Activated CD4-positive, alpha-beta T cell treated with anti-CD3 and anti-CD28 coated beads, Interleukin-2, Interleukin-4, amounts not matched to agents 100 ng/mL and 50 ng/mL, durations not matched to agents 16 hours and 8 hours (primary cell): ENCODE data around the gene HOMER2.
A peak's percentile ranks its signal among the peaks of the same experiment; 100 is the strongest.
"Not testable (repeated sequence)": the region's sequence is repeated elsewhere in the genome, so short reads cannot be mapped to it uniquely, and the experiment has no call there.

Source experiments
- DNase-seq: peaks from one replicate; pipeline ENCODE4 v3.0.0-alpha.2; 2020; ENCODE audit warnings: low spot score

Gene HOMER2

DNA sequence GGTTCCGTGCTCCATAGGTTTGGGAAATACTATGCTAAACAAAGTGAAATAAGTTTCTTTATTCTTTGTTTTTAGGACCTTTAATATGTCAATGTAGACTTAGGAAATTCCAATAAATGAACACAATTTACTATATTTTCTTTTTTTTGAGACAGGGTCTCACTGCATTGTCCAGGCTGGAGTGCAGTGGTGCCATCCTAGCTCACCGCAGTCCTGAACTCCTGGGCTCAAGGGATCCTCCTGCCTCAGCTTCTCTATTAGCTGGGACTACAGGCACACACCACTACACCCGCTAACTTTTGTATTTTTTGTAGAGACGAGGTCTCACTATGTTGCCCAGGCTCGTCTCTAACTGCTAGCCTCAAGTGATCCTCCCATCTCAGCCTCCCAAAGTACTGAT, 12.4 kb upstream of the HOMER2 start:
- DNase-seq = no peak

DNA sequence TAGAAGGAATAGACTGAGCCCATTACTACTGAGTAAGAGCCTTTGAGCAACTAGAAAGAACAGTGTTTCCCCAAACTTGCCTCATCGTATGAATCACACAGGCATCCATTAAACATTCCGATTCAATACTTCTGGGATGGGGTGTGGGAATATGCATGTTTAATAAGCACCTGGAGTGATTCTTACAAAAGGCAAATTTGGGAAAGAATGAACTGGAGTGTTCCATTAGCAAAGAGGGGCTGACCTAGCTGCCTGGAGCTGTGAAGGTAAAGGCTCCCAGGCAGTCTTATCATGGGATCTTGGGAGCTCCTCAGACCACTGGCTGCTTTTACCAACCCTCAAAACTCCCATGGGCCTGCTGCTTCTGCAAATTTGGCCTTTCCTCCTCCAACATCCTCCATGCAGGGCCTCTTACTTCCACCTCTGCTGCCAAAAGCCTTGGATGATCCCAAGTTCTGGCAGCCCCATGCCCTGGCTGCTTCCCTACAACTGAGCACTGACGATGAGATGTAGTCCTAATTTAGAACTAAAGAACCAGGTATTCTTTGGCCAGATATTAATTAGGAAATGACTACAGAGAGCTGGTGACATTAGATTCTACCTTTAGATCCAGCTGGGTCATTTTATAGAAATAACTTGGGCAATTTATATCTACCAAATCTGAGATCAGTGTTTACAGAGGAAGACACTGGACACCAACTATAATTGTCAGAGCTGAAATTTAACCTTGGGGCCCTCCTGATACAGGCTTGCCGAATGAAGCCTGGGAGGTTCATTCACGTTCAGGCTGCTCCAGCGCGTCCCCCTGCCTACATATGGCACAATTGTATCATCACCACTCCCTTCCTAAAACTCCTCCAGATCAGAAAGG, 11.2 kb upstream of the HOMER2 start:
- DNase-seq = no peak

DNA sequence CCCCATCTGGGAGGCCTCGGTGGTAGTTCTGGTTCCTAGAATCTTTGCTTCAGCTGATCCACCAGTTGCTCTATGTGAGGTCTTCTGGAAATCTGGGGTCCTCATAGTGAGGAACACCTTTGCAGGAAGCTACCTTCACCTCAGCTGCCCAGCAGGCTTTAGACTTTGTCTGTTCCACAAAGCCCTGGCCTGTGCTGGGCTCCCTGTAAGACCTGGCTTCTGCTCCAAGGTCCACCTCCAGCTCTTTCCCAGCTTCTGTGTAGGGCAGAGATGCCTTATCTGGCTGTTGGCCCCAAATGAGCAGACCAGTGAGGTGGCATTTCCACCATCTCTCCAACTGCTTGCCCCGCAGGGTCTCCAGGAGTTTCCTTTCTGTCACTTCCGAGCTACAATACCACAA, 8.2 kb upstream of the HOMER2 start:
- DNase-seq = no peak

DNA sequence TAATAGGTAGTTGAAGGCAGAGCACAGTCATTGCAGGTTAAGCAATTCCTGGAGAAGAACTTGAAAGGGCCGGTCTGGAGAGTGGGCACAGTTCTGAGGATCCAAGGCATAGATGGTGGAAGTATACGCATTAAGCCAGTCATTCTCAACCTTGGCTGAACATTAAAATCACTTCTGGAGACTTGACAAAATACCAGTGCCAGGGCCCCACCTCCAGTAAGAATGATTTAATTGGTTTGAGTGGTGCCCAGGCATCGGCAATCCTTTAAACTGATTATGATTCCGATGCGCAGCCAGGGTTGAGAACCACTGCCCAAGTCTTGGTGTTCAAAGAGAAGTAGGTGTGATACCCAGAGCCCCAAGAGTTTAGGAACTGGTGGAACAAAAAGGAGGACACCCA, 6.9 kb upstream of the HOMER2 start:
- no peak for DNase-seq

DNA sequence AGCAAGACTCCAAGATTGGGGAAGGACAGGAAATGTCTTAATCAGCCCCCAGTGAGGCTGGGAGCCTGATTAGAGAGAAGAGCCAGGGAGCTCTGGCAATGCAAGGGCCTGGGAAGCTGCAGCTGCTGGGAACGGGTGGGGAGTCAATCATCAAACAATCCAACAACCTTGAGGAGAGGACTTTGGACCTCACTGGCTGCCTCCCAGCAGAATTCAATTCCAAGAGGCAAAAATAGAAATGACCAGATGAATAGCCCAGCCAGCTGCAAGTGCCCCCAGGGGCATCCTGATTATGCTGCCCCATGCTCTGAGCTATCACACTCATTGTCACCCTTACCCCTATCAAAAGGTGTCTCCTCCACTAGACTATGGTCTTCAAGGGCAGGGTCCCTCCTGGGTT, 6.1 kb upstream of the HOMER2 start:
- no peak for DNase-seq

DNA sequence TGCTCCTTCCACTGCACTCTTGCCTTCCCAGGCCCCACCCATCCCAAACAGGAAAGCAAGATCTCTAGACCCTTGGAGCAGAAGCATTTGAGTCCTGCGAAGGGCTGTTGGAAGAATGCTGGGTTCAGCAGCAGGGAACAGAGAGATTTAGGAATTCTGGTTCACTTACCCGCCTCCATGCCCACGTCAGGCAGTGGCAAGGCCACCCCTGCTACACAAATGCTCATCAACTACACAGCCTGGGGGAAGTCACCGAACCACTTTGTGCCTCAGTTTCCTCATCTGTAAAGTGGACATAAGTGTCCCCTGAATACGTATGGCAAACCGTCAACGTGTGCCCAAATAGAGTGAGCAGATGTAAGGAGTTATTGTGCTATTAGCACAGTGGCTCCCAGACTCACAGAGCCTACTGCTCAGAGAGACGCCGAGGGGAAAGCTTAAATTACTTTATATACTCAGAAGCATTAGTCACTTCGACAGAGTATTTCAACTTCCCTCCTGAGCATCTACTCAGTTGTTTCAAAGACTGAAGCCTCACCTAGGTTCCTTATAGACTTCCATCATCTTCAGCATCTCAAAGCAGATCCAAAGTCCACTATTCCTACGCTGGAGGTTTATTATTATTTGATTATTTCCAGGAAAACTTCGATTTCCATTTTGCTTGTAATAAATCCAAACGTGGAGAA, 905 bp downstream of the HOMER2 start:
- no peak for DNase-seq

DNA sequence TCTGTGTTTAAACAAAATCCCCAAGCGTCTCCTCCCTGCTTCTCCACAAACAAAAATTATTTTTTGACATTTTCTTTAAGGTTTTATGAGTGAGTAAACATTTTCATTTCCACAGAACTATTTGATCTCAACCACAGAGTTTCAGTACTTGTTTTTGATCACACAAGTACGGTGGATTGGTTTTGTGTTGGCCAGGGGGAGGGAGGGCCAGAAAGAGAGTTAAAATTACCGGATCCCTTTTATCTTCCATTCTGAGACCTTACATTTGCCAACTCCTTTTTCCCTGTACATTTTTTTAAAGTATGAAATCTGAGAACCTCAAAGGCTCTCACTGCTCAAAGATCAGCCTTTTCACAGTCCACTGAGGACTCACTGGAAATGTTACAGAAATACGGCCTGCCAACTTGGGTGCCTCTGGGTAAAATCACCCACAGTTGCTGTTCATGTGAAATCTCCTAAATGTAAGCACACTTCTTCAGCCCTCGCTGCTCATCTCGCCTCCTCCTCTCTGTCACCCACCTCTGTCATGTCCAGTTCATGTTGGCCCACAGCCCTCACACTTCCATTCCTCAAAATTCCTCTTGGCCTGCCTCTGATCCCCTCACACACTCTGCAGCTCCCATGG, 1.7 kb downstream of the HOMER2 start:
- DNase-seq = peak; percentile 46

DNA sequence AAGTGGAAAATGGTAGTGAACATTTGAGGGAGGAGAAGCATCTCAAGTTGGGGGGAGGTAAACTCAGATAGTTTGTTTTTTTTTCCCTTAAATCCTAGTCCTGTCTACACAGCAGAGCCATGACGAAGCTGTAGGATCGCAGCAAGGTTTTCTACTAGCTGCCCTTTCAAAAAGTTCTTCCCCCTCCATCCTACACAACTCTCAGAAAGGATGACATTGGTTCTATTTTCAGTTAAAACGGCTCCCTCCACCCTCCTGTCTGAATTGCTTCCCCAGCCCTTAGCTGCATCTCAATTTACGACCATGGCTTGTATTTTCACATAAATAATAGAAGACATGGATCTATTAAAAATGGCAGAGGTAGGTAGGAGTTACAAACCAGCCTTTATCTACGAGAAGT, 2.2 kb downstream of the HOMER2 start:
- no peak for DNase-seq

DNA sequence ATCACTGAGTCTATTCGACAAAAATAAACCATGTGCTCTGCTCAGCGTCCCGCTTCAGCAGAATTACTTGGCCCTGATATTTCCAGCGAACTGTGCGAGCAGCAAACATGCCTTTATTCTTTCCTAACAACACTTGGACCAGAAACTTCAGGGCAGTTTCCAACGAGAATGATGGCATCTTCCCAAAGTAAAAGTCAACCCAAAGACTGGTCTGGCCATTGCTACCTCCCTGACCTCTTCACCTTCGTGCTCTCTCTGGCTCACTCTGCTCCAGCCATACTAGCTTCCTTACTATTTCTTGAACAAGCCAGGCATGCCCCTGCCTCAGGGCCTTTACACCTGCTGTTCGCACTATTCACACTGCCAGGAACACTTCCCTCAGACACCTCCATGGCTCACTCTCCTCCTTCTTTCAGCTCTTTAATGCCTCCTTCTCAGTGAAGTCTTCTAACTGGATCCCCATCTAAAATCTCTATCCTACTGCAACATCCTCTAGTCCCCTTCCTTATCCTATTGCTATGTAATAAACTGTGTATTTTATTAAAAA, 6.3 kb downstream of the HOMER2 start:
- no peak for DNase-seq

DNA sequence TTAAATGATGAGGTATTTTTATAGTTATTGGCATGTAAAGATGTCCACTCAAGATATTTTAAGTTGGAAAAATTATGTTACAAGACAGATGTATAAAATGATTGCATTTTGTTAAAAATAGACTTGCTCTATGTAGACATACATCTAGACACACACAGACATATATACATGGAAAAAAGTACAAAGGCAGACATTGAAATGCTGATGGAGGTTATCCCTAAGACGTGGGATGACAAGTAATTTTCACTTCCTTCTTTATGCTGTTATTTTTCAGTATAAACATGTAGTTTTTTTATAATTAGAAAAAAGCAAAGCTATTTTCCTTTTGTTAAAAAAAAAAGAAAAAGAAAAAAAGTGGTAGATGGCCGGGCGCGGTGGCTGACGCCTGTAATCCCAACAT, 7.2 kb downstream of the HOMER2 start:
- no peak for DNase-seq

DNA sequence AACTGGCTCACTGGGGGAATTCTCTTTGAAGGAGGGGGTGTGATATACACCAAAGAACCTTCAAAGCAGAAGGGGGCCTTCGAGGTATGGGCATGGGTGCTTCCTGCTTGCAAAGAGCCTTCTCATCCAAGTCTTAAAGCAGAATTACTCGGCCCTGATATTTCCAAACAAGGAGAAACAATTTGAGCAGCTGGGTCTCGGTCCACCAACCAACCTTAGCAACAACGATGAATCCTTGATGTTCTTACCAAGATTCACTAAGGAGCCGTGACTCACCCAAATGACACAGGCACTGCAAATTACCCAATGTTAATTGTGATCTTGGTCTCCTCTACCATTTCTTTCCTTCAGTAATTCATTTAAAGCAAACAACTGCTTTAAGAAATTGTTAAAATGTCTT, 7.7 kb downstream of the HOMER2 start:
- no peak for DNase-seq

DNA sequence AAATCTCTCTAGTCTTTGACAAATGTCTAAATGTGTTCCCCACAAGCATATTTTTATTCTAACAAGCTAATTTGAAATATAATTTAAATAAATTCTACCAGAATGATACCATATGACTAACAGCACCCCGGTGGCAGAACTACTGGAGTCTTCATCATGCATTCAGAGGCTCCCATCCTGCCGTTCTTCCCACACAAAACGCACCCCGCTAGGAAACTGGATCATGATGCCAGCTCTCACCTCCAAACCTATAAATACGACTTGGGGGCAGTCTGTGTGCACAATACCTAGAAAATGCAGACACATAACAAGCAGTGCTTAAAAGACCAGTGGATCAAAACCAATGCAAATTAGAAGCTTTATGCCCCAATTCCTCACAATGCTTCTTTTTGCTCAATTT, 8.5 kb downstream of the HOMER2 start:
- no peak for DNase-seq

DNA sequence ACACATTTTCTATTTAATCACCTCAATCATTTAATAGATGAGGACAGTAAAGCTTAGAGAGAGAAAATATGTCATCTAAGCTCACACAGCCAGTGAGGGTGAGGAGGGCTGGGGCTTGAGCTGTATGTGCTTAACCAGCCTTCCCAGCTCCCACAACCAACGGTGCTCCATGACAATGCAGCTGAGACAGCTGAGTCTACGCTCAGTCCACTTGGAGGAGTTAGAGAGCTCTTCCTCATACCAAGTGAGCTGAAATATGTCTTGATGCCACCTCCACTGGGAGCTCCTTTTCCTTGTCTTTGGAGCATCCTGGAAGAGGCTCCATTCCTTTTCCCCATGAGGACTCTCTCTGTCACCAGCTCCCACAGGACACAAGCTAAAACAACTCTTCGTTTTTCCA, 9.3 kb downstream of the HOMER2 start:
- no peak for DNase-seq

DNA sequence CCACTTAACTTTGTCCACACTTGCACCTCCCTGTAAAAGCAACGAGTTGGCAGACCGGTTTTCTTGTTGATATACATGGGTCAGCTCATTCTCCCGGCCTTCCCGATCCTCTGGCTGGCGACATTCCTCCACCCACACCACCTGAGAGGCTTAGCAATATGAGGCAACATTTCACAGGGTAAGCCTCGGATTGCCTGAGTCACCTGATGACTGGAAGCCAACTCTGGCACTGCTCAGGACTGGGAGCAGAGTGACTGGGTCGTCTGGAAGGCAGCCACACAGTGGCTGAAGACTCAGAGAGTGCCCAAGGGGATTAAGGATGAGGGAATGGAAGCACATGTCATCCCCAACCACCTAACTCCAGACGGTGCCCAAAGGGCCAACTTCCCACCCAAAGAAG, 9.8 kb downstream of the HOMER2 start:
- DNase-seq = no peak

DNA sequence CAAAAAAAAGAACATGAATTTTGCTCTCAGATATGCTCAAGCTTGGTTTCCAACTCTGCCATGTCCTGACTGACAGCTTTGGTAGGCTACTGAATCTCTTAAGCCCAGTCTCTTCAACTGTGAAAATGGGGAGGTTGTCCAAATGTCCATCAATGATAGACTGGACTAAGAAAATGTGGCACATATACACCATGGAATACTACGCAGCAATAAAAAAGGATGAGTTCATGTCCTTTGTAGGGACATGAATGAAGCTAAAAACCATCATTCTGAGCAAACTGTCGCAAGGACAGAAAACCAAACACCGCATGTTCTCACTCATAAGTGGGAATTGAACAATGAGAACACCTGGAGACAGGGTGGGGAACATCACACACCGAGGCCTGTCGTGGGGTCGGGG, 12.8 kb downstream of the HOMER2 start:
- not testable (repeated sequence) for DNase-seq

DNA sequence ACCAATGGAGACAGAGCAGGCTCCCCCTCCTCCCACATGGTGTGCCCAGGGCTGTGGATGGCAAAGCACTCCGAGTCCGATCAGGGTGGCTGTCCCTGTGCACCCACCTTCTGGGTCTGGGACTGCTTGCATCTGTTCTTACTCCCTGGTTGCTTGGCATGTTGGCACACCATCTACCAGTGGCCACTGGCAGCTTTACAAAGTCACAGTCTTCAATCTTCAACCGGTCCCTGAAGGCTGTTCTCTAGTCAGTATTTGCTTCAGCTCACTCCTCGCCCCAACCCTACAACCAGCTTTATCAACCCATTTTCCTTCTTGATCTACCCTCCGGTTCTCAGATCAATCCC, 14.8 kb downstream of the HOMER2 start:
- DNase-seq = no peak

DNA sequence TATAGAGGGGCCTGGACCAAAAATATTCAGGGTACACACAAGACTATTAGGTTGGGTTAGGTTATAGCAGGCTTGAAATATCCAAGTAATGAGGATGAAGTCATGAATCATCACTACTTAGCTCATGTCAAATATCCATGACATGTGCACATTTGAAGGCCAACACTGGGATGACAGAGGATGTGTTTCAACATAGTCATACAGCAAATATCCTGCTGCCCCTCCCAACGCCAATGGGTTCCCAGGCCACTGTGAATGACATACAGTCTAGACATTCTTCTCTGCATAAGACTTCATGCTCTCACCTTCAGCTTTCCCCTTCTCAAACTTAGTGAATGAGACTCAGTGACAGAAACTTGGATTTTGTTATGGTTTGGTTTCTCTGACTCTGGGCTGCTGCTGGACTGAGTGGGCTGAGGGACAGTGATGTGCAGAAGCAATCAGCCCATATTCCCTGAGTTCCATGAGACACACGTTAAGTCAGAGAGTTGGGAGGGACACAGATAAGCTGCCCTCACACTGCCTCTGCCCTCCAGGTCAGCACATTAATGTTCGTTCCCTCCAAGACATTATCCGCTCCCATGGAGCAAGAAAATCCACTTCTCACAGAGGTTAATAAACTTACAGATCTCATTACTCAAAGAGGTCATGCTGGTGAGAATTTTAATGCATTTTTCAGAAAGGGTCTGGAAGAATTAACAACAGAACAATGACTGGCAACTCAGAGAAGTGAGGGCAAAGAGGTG, 15.4 kb downstream of the HOMER2 start:
- DNase-seq = no peak

DNA sequence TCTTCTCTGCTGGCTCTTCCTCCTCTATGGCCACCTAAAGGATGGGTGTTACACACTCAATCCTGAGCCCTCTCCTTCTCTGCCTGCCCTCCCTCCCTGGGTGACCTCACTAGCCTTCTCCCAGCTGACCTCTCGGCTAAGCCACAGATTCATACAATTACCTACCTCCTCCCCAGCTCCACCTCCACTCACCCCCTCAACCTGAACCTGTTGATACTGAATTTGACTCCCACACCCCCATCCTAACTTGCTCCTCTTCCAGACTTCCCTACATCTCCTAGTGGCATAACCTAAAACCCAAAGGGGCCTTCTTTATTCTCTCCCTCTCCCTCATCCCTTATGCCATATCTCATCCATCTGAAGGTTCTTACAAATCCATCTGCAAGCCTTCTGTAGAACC, 17.1 kb downstream of the HOMER2 start:
- no peak for DNase-seq

DNA sequence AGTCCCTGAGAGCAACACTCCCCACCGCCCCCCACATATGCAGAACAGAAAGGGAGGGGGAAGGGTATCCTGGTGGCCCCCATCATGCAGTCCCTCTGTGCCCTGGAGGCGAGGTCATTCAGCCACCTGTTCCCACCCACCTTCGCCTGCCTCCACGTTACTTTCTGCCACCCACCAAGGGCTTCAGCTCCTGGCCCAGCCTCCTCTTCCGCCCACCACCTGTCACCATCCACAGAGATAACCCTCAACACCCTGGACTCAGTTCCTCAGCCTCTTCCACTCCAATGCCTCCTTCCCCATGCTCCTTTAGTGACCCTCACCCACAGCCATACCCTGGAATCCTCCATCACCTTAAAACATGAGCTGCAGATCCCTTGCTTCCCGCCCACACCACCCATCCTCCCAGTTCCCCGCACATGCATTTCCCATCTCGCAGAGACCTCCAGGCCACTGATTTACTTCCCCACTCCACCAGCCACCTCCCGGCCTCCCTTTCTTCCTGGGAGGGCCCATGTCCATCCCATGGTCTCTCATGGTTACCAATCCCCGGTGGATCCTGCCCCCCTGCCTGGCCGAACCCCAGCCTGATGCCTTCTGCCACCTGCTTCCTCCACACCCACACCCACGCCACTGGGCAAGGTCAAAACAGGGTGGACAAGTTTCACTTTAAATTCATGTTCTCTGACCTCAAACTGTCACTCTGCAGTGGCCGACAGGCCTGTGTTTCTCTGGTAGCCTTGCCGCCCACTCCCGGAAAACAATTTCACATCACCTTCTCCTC, 18.2 kb downstream of the HOMER2 start:
- no peak for DNase-seq

DNA sequence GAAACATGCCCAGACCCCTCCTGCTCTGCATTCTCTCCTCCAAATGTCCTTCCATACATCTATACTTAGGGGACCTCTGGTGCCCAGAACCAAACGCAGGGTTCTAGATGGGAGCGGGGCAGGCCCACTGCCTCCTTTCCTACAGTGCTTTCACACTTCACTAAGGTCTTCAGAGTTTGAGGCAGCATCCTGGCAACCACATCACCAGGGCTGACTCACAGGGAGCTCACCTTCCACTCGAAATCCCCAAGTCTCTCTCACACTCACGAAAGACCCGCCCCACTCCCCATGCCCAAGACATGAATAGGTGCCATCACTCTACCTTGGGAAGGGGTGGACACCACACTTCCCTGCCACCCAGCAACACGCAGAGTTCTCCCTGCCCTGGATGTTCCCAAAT, 18.9 kb downstream of the HOMER2 start:
- DNase-seq = no peak

DNA sequence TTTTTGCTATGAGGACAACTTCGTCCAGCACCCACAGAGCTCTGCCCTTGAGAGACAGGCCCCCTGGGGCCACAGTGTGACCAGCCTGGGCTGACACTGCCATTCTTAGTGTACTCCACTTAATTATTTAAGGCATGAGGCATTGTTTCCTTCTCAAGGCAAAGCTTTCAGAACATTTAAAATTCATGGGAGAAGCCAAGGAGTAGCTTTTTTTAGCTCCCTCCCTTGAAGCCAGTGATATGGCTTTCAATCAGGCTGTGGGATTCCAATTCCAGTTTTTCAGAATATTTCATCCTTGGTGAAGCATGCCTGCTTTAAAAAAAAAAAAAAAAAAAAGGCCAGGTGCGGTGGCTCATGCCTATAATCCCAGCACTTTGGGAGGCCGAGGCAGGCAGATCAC, 21.3 kb downstream of the HOMER2 start:
- DNase-seq = no peak

DNA sequence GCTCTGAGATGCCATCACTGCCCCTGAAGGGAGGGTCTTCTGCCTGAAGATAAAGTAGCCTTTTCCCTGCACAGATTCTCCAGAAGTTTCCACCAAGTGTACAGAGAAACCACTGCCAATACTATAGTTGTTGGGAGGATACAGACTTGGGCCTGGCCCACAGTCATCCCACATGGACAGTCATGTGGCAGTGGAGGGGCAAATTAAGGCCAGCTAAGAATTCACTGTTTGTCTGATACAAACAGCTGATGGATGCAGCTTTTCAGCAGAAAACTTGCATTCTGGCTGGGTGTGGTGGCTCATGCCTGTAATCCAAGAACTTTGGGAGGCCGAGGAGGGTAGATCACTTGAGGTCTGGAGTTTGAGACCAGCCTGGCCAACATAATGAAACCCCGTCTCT, 22.1 kb downstream of the HOMER2 start:
- no peak for DNase-seq
